HEK293 (cell line): ENCODE measurements around the gene SLC25A30.

Experiments
- BCL11B ChIP-seq: fragments of 450-650 bp; formaldehyde crosslinking; IDR thresholded peaks from 2 replicates; pipeline ENCODE4 v1.5.1; 2016; ENCODE audit warnings: low read depth, missing biosample characterization, missing genetic modification characterization
- BCL6B ChIP-seq: fragments of 450-650 bp; formaldehyde crosslinking; IDR thresholded peaks from 2 replicates; pipeline ENCODE4 v1.5.1; 2017; ENCODE audit warnings: missing biosample characterization, missing genetic modification characterization
- CTCF ChIP-seq: fragments of 450-650 bp; formaldehyde crosslinking; IDR thresholded peaks from 2 replicates; pipeline ENCODE4 v1.5.1; 2016; ENCODE audit warnings: missing biosample characterization, missing genetic modification characterization
- ZNF202 ChIP-seq: fragments of 450-650 bp; formaldehyde crosslinking; IDR thresholded peaks from 2 replicates; pipeline ENCODE4 v1.5.1; 2016; ENCODE audit warnings: missing biosample characterization, missing genetic modification characterization, borderline replicate concordance
- ZNF211 ChIP-seq: fragments of 450-650 bp; formaldehyde crosslinking; IDR thresholded peaks from 2 replicates; pipeline ENCODE4 v1.5.1; 2016; ENCODE audit warnings: low read depth, missing biosample characterization, missing genetic modification characterization
- ZNF292 ChIP-seq: fragments of 450-650 bp; formaldehyde crosslinking; IDR thresholded peaks from 2 replicates; pipeline ENCODE4 v1.5.1; 2016; ENCODE audit warnings: low read depth, missing biosample characterization, missing genetic modification characterization, borderline replicate concordance
- TF ChIP-seq, protein P1 (sequence below): fragments of 450-650 bp; formaldehyde crosslinking; IDR thresholded peaks from 2 replicates; pipeline ENCODE4 v1.5.1; 2016; ENCODE audit warnings: missing biosample characterization, missing genetic modification characterization

DNA sequence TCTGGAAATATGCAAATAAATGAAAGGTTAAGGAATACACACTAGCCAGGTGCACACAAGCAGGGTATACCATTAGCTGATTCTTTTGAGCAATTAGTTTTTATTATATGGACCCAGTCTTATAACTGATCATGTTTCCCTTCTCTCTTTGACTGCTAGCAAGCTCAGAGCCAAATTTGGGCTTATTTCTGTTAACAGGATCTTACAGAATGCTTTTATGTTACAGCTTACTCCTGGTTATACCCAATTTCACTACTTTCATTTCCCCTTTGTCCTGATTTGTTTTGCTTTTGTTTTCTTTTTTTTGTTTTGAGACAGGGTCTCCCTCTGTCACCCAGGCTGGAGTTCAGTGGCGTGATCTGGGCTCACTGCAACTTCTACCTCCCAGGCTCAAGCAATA, 64.3 kb downstream of the SLC25A30 start:
- no peak for TF ChIP-seq BCL11B (tag by site-specific recombination)
- TF ChIP-seq, protein P1, sequence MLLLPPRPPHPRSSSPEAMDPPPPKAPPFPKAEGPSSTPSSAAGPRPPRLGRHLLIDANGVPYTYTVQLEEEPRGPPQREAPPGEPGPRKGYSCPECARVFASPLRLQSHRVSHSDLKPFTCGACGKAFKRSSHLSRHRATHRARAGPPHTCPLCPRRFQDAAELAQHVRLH (tag by site-specific recombination): no peak
- TF ChIP-seq CTCF (tag by site-specific recombination): no peak
- TF ChIP-seq ZNF292 (tag by site-specific recombination): no peak
- no peak for TF ChIP-seq ZNF202 (tag by site-specific recombination)
- TF ChIP-seq ZNF211: no peak
- no peak for TF ChIP-seq BCL6B (tag by site-specific recombination)
